ENCODE results near the gene PRH2. TPM values are rescaled to one million over a fixed set of nuclear protein-coding genes. Genes with fewer than 3 reads are reported as not detected.

The PRH2 gene
- total and polyA plus RNA-seq, 2 donors (not counting 3 experiments of a cell fraction or from before 2014, with no cell fraction given) = not detected

GRCh38 chr12:10896854-10897253 lies 32.2 kb upstream of the PRH2 start:
- no TSS peak for BruUV-seq (replicated peaks)
- Histone ChIP-seq H3K4me2 (ENCODE audit: insufficient read depth, low read length) (no peak overlapping the region), H3K4me1 (ENCODE audit: control insufficient read depth, extremely low read depth, insufficient read depth, low read length) (no peaks in the 10 kb centered on the region), H4K20me1 (replicated peaks; ENCODE audit: control insufficient read depth, extremely low read depth, insufficient read depth, low read length) (no peaks in the 10 kb centered on the region), H2AFZ (ENCODE audit: low read depth, low read length) (no peak overlapping the region), H3K36me3 (ENCODE audit: control insufficient read depth in 2 of 2, extremely low read depth in 1 of 2, insufficient read depth in 2 of 2, low read length in 2 of 2) (no peaks in the 10 kb centered on the region), H3K9me1 (replicated peaks; ENCODE audit: control insufficient read depth, extremely low read depth, insufficient read depth, low read length) (no peaks in the 10 kb centered on the region), H3K4me3 (replicated peaks in 1 of 3; ENCODE audit: insufficient read depth in 1 of 3, low read depth in 1 of 3, low read length in 3 of 3) (no peak overlapping the region), H3K9ac (replicated peaks; ENCODE audit: extremely low read depth, insufficient read depth, low read length) (no peak overlapping the region), H3K79me2 (ENCODE audit: control insufficient read depth, insufficient read depth, low read length) (no peaks in the 10 kb centered on the region), H3K27ac (ENCODE audit: insufficient read depth, low read depth, low read length) (no peak overlapping the region), H3K9me3 (replicated peaks; ENCODE audit: control insufficient read depth, insufficient read depth, low read length) (no peaks in the 10 kb centered on the region), H3K27me3 (ENCODE audit: control insufficient read depth in 2 of 2, insufficient read depth in 2 of 2, low read length in 2 of 2) (no peaks in the 10 kb centered on the region)
- dilution Hi-C loops (cut with MboI; ENCODE audit: extremely low pct_ligation_motif_present, low sequenced_read_pairs) (no loop called here), intact Hi-C loops (cut with micrococcal nuclease) (no loop called here)
- FAIRE-seq (no peak), DNase-seq (ENCODE audit: low read depth, low spot score) (no peak)
- ChIA-PET CTCF (no interaction called here), POLR2A (no interaction called here)
- TF ChIP-seq POLR2A (IDR thresholded peaks at IDR 0.05; ENCODE audit: low read depth, low read length) (no peak), JUN (IDR thresholded peaks at IDR 0.05; ENCODE audit: borderline replicate concordance, insufficient read depth, insufficient read length, low read depth) (no peak), FOS (IDR thresholded peaks at IDR 0.05; ENCODE audit: borderline replicate concordance, insufficient read depth, low read length) (no peak), MYC (IDR thresholded peaks at IDR 0.05; ENCODE audit: low read depth, low read length) (no peak), EZH2 (IDR thresholded peaks at IDR 0.05; ENCODE audit: borderline replicate concordance, low read depth, low read length, severe bottlenecking) (no peak), GATA2 (IDR thresholded peaks at IDR 0.05; ENCODE audit: insufficient read depth, insufficient read length, low read depth, low read length) (no peak), CTCF (IDR thresholded peaks at IDR 0.05; ENCODE audit: extremely low read depth in 1 of 2, insufficient read depth in 1 of 2, low read depth in 1 of 2, low read length in 2 of 2) (no peak), POLR2AphosphoS5 (IDR thresholded peaks at IDR 0.05; ENCODE audit: insufficient read depth, low read depth, low read length) (no peak), MAX (IDR thresholded peaks at IDR 0.05; ENCODE audit: insufficient read depth, insufficient read length) (no peak)

Data from endothelial cell of umbilical vein (primary cell).